Naive thymus-derived CD4-positive, alpha-beta T cell (primary cell): ENCODE measurements around the gene TF. TPM values are rescaled to one million over a fixed set of nuclear protein-coding genes. Genes with fewer than 3 reads are reported as not detected.

Experiments used
- ATAC-seq: fragments of 150-1000 bp; cut with Tn5 transposase; 2 replicates; pipeline ENCODE4 v1.10.0; 2021; ENCODE audit warnings: mild to moderate bottlenecking, moderate library complexity
- CTCF ChIA-PET: fragments of 350-600 bp; sonication (Branson Sonifier 250); formaldehyde crosslinking; loops from one replicate; lab custom pipeline; 2021; ENCODE audit warnings: antibody characterized with exemption; lab: Charles Lee
- POLR2A ChIA-PET: fragments of 350-600 bp; sonication (Branson Sonifier 250); formaldehyde crosslinking; loops from one replicate; lab custom pipeline; 2021; ENCODE audit warnings: antibody characterized with exemption, inconsistent platforms; lab: Charles Lee
- DNase-seq, 9 donors: peaks; one replicate each; pipeline versions ENCODE4 v3.0.0 to v3.0.0-alpha.2; 2020 to 2022; ENCODE audit warnings: mixed read lengths in 1 of 9
- H3K27ac ChIP-seq: one replicate; pipeline ENCODE4 v1.7.0; 2013; ENCODE audit warnings: mild to moderate bottlenecking, low read depth, low read length, moderate library complexity
- H3K27me3 ChIP-seq, 2 donors: one replicate each; pipeline ENCODE4 v1.7.0; 2013; ENCODE audit warnings: low read length in 2 of 2, mild to moderate bottlenecking in 2 of 2, moderate library complexity in 2 of 2; ENCODE audit not compliant: control insufficient read depth in 2 of 2, insufficient read depth in 2 of 2
- H3K36me3 ChIP-seq, 3 experiments: 1 replicate in 2 of 3; 2 replicates in 1 of 3; pipeline ENCODE4 v1.7.0; 2013; ENCODE audit warnings: low read length in 3 of 3, mild to moderate bottlenecking in 3 of 3, moderate library complexity in 1 of 3; ENCODE audit not compliant: insufficient read depth in 3 of 3, control insufficient read depth in 2 of 3
- H3K4me1 ChIP-seq, 2 donors: one replicate each; pipeline ENCODE4 v1.7.0; 2013; ENCODE audit warnings: low read length in 2 of 2, mild to moderate bottlenecking in 2 of 2, moderate library complexity in 1 of 2; ENCODE audit not compliant: control insufficient read depth in 2 of 2, insufficient read depth in 2 of 2
- H3K4me3 ChIP-seq: 2 replicates; pipeline ENCODE4 v1.7.0; 2013; ENCODE audit warnings: mild to moderate bottlenecking, low read length
- H3K9me3 ChIP-seq, 3 experiments: 1 replicate in 2 of 3; 2 replicates in 1 of 3; pipeline ENCODE4 v1.7.0; 2013; ENCODE audit warnings: low read length in 3 of 3; ENCODE audit not compliant: control insufficient read depth in 2 of 3
- H3K27ac Mint-ChIP-seq, 9 donors: one replicate each; pipeline ENCODE4 v1.8.0; 2020 to 2022; ENCODE audit warnings: mixed read lengths in 9 of 9, mild to moderate bottlenecking in 8 of 9, moderate library complexity in 5 of 9, inconsistent platforms in 2 of 9
- H3K27me3 Mint-ChIP-seq, 5 donors: one replicate each; pipeline ENCODE4 v1.8.0; 2021 to 2022; ENCODE audit warnings: mixed read lengths in 5 of 5, mild to moderate bottlenecking in 1 of 5
- H3K36me3 Mint-ChIP-seq, 5 donors: one replicate each; pipeline ENCODE4 v1.8.0; 2020 to 2022; ENCODE audit warnings: mixed read lengths in 5 of 5, mild to moderate bottlenecking in 3 of 5, inconsistent platforms in 1 of 5
- H3K4me1 Mint-ChIP-seq, 7 donors: one replicate each; pipeline ENCODE4 v1.8.0; 2020 to 2022; ENCODE audit warnings: mixed read lengths in 7 of 7, mild to moderate bottlenecking in 3 of 7, inconsistent platforms in 1 of 7
- H3K4me3 Mint-ChIP-seq, 10 donors: one replicate each; pipeline ENCODE4 v1.8.0; 2020 to 2022; ENCODE audit warnings: mild to moderate bottlenecking in 10 of 10, mixed read lengths in 10 of 10, moderate library complexity in 6 of 10, inconsistent platforms in 2 of 10
- H3K9me3 Mint-ChIP-seq, 11 donors: one replicate each; pipeline ENCODE4 v1.8.0; 2020 to 2022; ENCODE audit warnings: mixed read lengths in 11 of 11, mild to moderate bottlenecking in 4 of 11, inconsistent platforms in 1 of 11, moderate library complexity in 1 of 11
- intact Hi-C, 2 donors: fragments of 100-400 bp; cut with micrococcal nuclease; formaldehyde crosslinking; loops; one replicate each; pipeline ENCODE4 v1.15.1; 2023
- polyA plus RNA-seq, 2 donors: library from polyadenylated mRNA; unstranded; fragments of 300-500 nt; fragmentation: Illumina TruSeq; gene quantifications; one replicate each; pipeline ENCODE4 v1.2.3, GENCODE V29; 2021
- total RNA-seq, 6 experiments: library from RNA in 5 of 6; stranded (reverse) in 5 of 6; gene quantifications; 1 replicate in 5 of 6; 2 replicates in 1 of 6; pipeline ENCODE4 v1.2.3 and lab custom pipeline; 2021 to 2026

TF gene
- total and polyA plus RNA-seq, 7 experiments from 2014 or later: 0.11 to 0.54 (median 0.35) TPM; not detected in 2

DNA sequence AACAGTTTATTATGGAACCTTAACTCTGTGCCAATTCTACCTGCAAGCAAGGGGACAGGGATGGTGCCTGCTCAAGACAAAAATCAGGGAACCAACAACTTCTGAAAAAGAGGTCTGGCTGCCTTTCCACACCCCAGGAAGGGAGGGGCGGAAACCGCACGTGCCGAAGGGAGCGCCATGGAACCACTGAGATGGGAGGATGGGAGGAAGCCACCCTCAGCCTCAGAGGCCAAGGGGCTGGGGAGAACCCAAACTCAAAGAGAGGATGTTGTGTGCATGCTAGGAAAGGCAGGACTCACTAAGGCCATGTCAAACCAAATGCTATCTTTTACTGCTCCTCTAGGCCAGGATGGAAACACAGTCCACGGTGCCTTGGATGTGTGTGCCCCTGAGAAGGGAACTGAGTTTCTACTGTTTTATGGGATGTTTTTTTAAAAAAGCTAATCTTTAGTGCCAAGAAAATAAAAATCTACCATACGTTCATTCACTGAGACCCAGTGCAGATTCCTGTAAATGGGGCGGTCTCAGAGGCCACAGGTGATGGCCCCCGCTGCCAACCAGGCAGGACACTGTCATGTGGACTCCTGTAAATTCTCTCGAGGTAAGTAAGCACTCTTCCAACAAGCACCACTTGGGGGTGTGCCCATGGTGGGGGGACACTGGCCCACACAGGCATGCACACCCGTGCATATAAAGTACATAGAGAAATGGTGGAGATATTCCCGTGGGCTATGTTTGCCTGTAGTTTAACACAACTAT lies 80.0 kb downstream of the TF start:
- POLR2A ChIA-PET: no interaction called here

GRCh38 chr3:133827136-133827535 lies 80.9 kb downstream of the TF start:
- no peak overlapping the region for H3K27ac ChIP-seq
- no peaks in the 10 kb centered on the region for H3K9me3 ChIP-seq
- POLR2A ChIA-PET: no interaction called here
- ATAC-seq (no peak), DNase-seq (no peak)
- no peaks in the 10 kb centered on the region for H3K4me1 ChIP-seq
- H3K4me1 Mint-ChIP-seq: no peaks in the 10 kb centered on the region
- H3K36me3 ChIP-seq: peaks cover 3 to 36% (median 5%) of the 10 kb centered on the region in 3 experiments
- intact Hi-C loops: no loop called here
- H3K4me3 ChIP-seq: no peak overlapping the region
- no peaks in the 10 kb centered on the region for H3K27me3 ChIP-seq
- peaks cover 8 to 37% (median 23%) of the 10 kb centered on the region in 5 donors for H3K36me3 Mint-ChIP-seq
- CTCF ChIA-PET: no interaction called here
- peak overlapping the region in 3 of 9 donors; percentile 41 to 64 (median 62) for H3K27ac Mint-ChIP-seq
- H3K27me3 Mint-ChIP-seq: peaks cover 0 to 4% (median 0%) of the 10 kb centered on the region in 5 donors
- H3K4me3 Mint-ChIP-seq: no peak overlapping the region
- H3K9me3 Mint-ChIP-seq: no peaks in the 10 kb centered on the region

More for the DNA sequence above, 80.0 kb downstream of the TF start:
- peaks cover 5 to 45% (median 12%) of the 10 kb centered on the region in 3 experiments for H3K36me3 ChIP-seq
- H3K9me3 ChIP-seq: no peaks in the 10 kb centered on the region
- Mint-ChIP-seq H3K4me1 (no peaks in the 10 kb centered on the region), H3K36me3 (peaks cover 9 to 44% (median 23%) of the 10 kb centered on the region in 5 donors), H3K4me3 (no peak overlapping the region), H3K27ac (peak overlapping the region in 1 of 9 donors; percentile 15), H3K9me3 (no peaks in the 10 kb centered on the region), H3K27me3 (peaks cover 0 to 4% (median 0%) of the 10 kb centered on the region in 5 donors)
- CTCF ChIA-PET: no interaction called here
- DNase-seq (no peak), ATAC-seq (no peak)
- no peak overlapping the region for H3K4me3 ChIP-seq
- H3K4me1 ChIP-seq: no peaks in the 10 kb centered on the region
- intact Hi-C loops: no loop called here
- H3K27ac ChIP-seq: no peak overlapping the region
- no peaks in the 10 kb centered on the region for H3K27me3 ChIP-seq

GRCh38 chr3:133827684-133828083 lies 81.5 kb downstream of the TF start:
- H3K27ac Mint-ChIP-seq: no peak overlapping the region
- ATAC-seq: no peak

DNA sequence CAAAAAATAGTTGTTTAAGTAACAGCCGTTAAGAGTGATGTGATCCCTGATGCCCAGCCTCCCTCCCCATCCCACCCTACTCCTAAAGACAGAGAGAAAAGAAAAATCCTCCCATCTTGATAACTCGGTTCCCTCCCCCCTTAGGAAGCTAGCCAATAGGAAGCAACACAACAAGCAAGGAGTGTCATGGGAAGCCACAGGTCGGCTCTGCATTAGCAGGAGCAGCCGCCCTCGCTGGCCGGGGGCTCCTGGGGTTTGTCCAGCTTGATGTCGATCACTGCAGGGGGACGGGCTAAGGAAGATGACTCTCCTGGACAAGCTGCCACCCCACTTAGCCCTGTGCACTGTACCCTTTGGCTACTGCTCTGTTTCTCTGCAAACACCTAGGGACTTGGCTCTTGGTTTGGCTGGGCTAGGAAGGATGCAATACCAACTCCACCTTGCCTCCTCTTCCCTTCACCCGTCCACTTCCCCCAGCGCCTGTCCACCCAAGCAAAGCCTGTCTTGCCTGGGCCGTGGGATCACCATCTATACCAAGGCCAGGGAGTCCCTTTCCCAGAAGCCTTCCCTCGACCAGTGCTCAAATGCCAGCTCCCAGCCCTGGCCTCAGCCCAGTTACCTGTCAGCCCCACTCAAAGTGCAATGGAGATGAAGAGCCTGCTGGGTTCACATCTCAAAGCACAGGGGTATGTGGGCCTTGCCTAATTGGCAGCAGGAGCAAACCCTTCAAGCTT lies 82.5 kb downstream of the TF start:
- H3K4me1 ChIP-seq: no peaks in the 10 kb centered on the region
- Mint-ChIP-seq H3K4me1 (no peaks in the 10 kb centered on the region), H3K36me3 (peaks cover 2 to 25% (median 12%) of the 10 kb centered on the region in 5 donors), H3K27ac (peak overlapping the region in 2 of 9 donors; percentile 28 to 36), H3K4me3 (no peak overlapping the region), H3K9me3 (no peaks in the 10 kb centered on the region), H3K27me3 (peaks cover 0 to 4% (median 0%) of the 10 kb centered on the region in 5 donors)
- DNase-seq (no peak), ATAC-seq (no peak)
- H3K4me3 ChIP-seq: no peak overlapping the region
- H3K9me3 ChIP-seq: no peaks in the 10 kb centered on the region
- ChIA-PET POLR2A (no interaction called here), CTCF (no interaction called here)
- intact Hi-C loops: loop anchor here in 1 of 2 donors (1.0 kb wide), 1 partner anchor 47 kb away; no protein-coding TSS in a partner anchor
- no peak overlapping the region for H3K27ac ChIP-seq
- no peaks in the 10 kb centered on the region for H3K27me3 ChIP-seq
- H3K36me3 ChIP-seq: peaks cover 2 to 22% (median 5%) of the 10 kb centered on the region in 3 experiments

More at GRCh38 chr3:133827684-133828083, 81.5 kb downstream of the TF start:
- Histone ChIP-seq H3K4me3 (no peak overlapping the region), H3K9me3 (no peaks in the 10 kb centered on the region), H3K4me1 (no peaks in the 10 kb centered on the region), H3K36me3 (peaks cover 3 to 30% (median 5%) of the 10 kb centered on the region in 3 experiments), H3K27me3 (no peaks in the 10 kb centered on the region), H3K27ac (no peak overlapping the region)
- intact Hi-C loops: loop anchor here in 1 of 2 donors (1.0 kb wide), 1 partner anchor 48 kb away; no protein-coding TSS in a partner anchor
- H3K9me3 Mint-ChIP-seq: no peaks in the 10 kb centered on the region
- no peak overlapping the region for H3K4me3 Mint-ChIP-seq
- H3K36me3 Mint-ChIP-seq: peaks cover 4 to 34% (median 19%) of the 10 kb centered on the region in 5 donors
- ChIA-PET CTCF (no interaction called here), POLR2A (no interaction called here)
- H3K27me3 Mint-ChIP-seq: peaks cover 0 to 4% (median 0%) of the 10 kb centered on the region in 5 donors
- no peak for DNase-seq
- H3K4me1 Mint-ChIP-seq: no peaks in the 10 kb centered on the region

DNA sequence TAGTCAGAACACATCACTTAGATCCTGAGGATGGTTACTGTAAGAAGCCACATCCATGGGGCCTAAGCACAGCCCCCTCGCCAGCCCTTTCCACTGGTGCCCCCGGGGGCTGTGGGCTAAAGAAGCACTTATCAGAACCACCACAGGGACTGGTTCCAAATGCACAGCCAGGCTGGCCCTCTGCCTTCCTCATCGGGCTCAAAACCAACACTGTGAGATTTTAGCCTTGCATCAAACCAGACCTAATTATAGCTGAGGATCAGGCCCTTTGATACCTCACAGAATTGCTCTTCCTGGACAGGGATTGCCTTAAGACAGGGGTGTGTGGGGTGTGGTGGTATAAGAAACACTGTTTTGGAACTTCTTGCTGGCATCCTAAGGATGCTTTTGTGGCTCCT lies 83.1 kb downstream of the TF start:
- no peaks in the 10 kb centered on the region for H3K9me3 Mint-ChIP-seq
- H3K4me1 ChIP-seq: no peaks in the 10 kb centered on the region
- H3K4me1 Mint-ChIP-seq: no peaks in the 10 kb centered on the region
- DNase-seq (no peak), ATAC-seq (no peak)
- no peak overlapping the region for H3K27ac Mint-ChIP-seq
- no peak overlapping the region for H3K4me3 ChIP-seq
- peaks cover 0 to 4% (median 0%) of the 10 kb centered on the region in 5 donors for H3K27me3 Mint-ChIP-seq
- H3K27me3 ChIP-seq: no peaks in the 10 kb centered on the region
- intact Hi-C loops: no loop called here
- ChIA-PET CTCF (no interaction called here), POLR2A (no interaction called here)
- peaks cover 0 to 19% (median 7%) of the 10 kb centered on the region in 5 donors for H3K36me3 Mint-ChIP-seq
- H3K9me3 ChIP-seq: no peaks in the 10 kb centered on the region
- H3K36me3 ChIP-seq: peaks cover 0 to 16% (median 5%) of the 10 kb centered on the region in 3 experiments
- H3K4me3 Mint-ChIP-seq: no peak overlapping the region
- no peak overlapping the region for H3K27ac ChIP-seq

DNA sequence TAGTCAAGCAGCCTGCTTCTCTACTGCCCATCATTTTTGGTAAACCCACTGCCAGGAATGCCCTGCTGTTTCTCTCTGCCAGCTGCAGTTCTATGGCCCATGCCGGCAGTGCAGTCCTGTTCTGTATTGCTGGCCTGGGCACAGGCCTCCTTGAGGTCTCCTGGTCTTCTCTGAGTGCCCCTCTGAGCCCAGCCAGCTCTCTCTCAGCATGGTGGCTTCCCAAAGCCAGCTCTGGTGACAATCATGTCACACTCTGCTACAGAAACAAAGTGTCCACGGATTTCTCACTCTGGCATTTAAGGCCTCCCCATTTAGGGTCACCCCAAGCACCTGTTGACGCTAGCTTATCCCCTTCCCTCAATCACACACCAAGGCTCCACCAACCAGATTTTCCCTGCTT lies 83.9 kb downstream of the TF start:
- no peaks in the 10 kb centered on the region for H3K9me3 Mint-ChIP-seq
- H3K4me3 ChIP-seq: no peak overlapping the region
- no peak overlapping the region for H3K27ac ChIP-seq
- peaks cover 0 to 4% (median 0%) of the 10 kb centered on the region in 5 donors for H3K27me3 Mint-ChIP-seq
- no peaks in the 10 kb centered on the region for H3K9me3 ChIP-seq
- H3K27ac Mint-ChIP-seq: no peak overlapping the region
- ChIA-PET POLR2A (no interaction called here), CTCF (no interaction called here)
- ATAC-seq: no peak
- no peak for DNase-seq
- intact Hi-C loops: no loop called here
- H3K4me3 Mint-ChIP-seq: no peak overlapping the region
- no peaks in the 10 kb centered on the region for H3K27me3 ChIP-seq
- H3K36me3 Mint-ChIP-seq: peaks cover 0 to 14% (median 5%) of the 10 kb centered on the region in 5 donors
- peaks cover 0 to 10% (median 5%) of the 10 kb centered on the region in 3 experiments for H3K36me3 ChIP-seq
- H3K4me1 ChIP-seq: no peaks in the 10 kb centered on the region
- H3K4me1 Mint-ChIP-seq: no peaks in the 10 kb centered on the region
